ENCODE data around the gene AKT3.

Gene AKT3

DNA sequence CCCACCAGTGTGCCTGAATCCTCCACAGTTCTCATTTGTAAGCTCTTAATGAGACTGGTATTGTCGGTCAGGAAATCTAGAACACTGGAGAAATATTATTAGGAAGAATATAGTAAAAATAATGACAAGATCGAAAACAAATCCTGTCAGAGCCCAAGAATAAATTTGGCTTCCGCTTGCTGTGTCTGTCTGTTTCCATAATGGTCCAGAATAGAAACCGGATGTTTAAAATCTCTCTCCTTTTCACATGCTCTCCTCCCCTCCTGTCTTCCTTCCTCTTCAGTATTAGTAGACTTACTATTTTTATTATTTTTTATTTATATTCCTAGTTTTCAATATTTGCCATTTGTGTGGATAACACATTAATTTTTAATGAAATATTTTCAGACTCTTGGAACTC, 406.5 kb downstream of the AKT3 start:
- peak overlapping the region; percentile 16 for H3K4me3 ChIP-seq
- no peak for DNase-seq (ENCODE audit: low spot score)
- no peak overlapping the region for H3K27ac ChIP-seq
- TF ChIP-seq, protein P1, sequence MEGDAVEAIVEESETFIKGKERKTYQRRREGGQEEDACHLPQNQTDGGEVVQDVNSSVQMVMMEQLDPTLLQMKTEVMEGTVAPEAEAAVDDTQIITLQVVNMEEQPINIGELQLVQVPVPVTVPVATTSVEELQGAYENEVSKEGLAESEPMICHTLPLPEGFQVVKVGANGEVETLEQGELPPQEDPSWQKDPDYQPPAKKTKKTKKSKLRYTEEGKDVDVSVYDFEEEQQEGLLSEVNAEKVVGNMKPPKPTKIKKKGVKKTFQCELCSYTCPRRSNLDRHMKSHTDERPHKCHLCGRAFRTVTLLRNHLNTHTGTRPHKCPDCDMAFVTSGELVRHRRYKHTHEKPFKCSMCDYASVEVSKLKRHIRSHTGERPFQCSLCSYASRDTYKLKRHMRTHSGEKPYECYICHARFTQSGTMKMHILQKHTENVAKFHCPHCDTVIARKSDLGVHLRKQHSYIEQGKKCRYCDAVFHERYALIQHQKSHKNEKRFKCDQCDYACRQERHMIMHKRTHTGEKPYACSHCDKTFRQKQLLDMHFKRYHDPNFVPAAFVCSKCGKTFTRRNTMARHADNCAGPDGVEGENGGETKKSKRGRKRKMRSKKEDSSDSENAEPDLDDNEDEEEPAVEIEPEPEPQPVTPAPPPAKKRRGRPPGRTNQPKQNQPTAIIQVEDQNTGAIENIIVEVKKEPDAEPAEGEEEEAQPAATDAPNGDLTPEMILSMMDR (IDR thresholded peaks at IDR 0.05), result no peak

DNA sequence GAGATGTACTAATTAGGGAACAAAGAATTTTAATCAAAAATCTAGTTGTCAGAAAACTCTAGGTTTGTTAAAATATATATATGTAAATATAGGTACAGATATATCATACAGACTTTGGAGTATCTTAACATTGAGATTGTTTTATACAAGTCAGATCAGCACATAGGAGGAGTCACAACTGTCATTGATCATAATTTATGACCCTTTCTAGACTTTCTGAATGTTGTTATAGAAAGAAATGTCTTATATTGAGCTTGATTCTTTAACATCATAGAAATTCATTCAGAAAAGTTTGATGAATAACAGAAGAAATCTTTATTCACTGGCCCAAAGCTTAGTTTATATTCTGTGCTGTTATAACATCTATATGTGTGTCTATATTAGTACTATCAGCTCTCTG, 408.4 kb downstream of the AKT3 start:
- no peak for DNase-seq (ENCODE audit: low spot score)
- TF ChIP-seq, protein P1 (IDR thresholded peaks at IDR 0.05), result no peak

DNA sequence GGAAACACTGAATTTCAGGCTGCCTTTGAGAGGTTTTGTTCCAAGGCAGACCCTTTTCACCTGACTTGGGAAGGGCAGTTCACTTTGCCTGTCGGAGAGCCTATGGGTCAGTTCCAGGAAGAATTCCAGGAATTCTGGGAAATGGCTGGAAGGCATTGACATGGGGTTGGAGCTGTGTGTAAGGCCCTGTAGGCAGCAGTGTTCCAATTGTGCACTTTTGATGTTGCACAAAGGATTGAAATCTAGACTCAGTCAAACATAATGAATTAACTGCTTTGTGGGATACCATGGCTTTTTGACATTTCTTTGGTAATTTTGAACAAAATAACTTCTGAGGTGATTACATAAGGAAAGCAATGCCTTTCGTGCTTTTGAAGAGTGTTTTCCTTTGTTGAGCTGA, 409.6 kb downstream of the AKT3 start:
- DNase-seq (ENCODE audit: low spot score), result no peak
- H3K4me3 ChIP-seq, result no peak overlapping the region
- no peak overlapping the region for H3K27ac ChIP-seq
- TF ChIP-seq, protein P1 (IDR thresholded peaks at IDR 0.05), result no peak

More for the DNA sequence above, 408.4 kb downstream of the AKT3 start:
- no peak overlapping the region for H3K4me3 ChIP-seq
- no peak overlapping the region for H3K27ac ChIP-seq

DNA sequence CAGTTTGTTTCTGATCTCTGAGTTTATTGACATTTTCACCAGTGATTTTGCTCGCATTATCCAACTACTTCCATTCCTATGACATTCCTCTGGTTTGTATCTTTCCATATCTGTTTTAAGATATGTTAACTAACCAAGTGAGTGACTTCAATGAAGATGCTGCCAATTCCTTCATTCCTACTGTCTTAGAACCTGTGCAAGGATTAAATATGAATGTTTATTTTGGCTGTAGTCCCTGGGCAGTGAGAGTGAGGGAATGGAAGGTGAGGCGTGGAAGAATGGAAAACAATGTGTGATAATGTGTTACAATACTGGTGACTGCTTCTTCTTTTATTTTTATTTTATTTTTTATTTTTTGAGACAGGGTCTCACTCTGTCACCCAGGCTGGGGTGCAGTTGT, 411.2 kb downstream of the AKT3 start:
- no peak overlapping the region for H3K27ac ChIP-seq
- H3K4me3 ChIP-seq, result no peak overlapping the region
- DNase-seq (ENCODE audit: low spot score), result no peak
- TF ChIP-seq, protein P1 (IDR thresholded peaks at IDR 0.05), result no peak
